Activated naive CD8-positive, alpha-beta T cell (primary cell): ENCODE measurements around the gene SLC38A10.
"Not testable (repeated sequence)": the region's sequence is repeated elsewhere in the genome, so short reads cannot be mapped to it uniquely, and the experiment has no call there.

Experiments used
- H3K27ac Mint-ChIP-seq: one replicate; pipeline ENCODE4 v1.8.0; 2021; ENCODE audit warnings: mixed read lengths
- H3K27me3 Mint-ChIP-seq: one replicate; pipeline ENCODE4 v1.8.0; 2021; ENCODE audit warnings: mixed read lengths
- H3K36me3 Mint-ChIP-seq: one replicate; pipeline ENCODE4 v1.8.0; 2021; ENCODE audit warnings: mixed read lengths
- H3K4me1 Mint-ChIP-seq: one replicate; pipeline ENCODE4 v1.8.0; 2021; ENCODE audit warnings: low read depth, mixed read lengths
- H3K4me3 Mint-ChIP-seq: one replicate; pipeline ENCODE4 v1.8.0; 2021; ENCODE audit warnings: mild to moderate bottlenecking, mixed read lengths
- H3K9me3 Mint-ChIP-seq: one replicate; pipeline ENCODE4 v1.8.0; 2021; ENCODE audit warnings: low read depth, mixed read lengths

Gene SLC38A10

GRCh38 chr17:81234506-81234855 is 60.6 kb downstream of the SLC38A10 start:
- Mint-ChIP-seq H3K4me3 (no peak overlapping the region), H3K36me3 (peaks cover 8% of the 10 kb centered on the region), H3K9me3 (no peaks in the 10 kb centered on the region), H3K4me1 (peaks cover 21% of the 10 kb centered on the region), H3K27me3 (no peaks in the 10 kb centered on the region), H3K27ac (no peak overlapping the region)

GRCh38 chr17:81233811-81234505 is 61.1 kb downstream of the SLC38A10 start:
- Mint-ChIP-seq H3K9me3 (no peaks in the 10 kb centered on the region), H3K4me1 (peaks cover 19% of the 10 kb centered on the region), H3K36me3 (peaks cover 8% of the 10 kb centered on the region), H3K27me3 (no peaks in the 10 kb centered on the region), H3K4me3 (no peak overlapping the region), H3K27ac (no peak overlapping the region)

- H3K9me3 Mint-ChIP-seq, result no peaks in the 10 kb centered on the region
- peaks cover 8% of the 10 kb centered on the region for H3K36me3 Mint-ChIP-seq
- no peak overlapping the region for H3K4me3 Mint-ChIP-seq
- peaks cover 19% of the 10 kb centered on the region for H3K4me1 Mint-ChIP-seq
- no peak overlapping the region for H3K27ac Mint-ChIP-seq
- no peaks in the 10 kb centered on the region for H3K27me3 Mint-ChIP-seq
These were observed 61.8 kb downstream of the SLC38A10 start for GRCh38 chr17:81233316-81233715.

- peaks cover 8% of the 10 kb centered on the region for H3K36me3 Mint-ChIP-seq
- H3K4me3 Mint-ChIP-seq, result no peak overlapping the region
- H3K27ac Mint-ChIP-seq, result no peak overlapping the region
- H3K27me3 Mint-ChIP-seq, result no peaks in the 10 kb centered on the region
- H3K9me3 Mint-ChIP-seq, result no peaks in the 10 kb centered on the region
- H3K4me1 Mint-ChIP-seq, result peaks cover 18% of the 10 kb centered on the region
These were observed 62.4 kb downstream of the SLC38A10 start for GRCh38 chr17:81232616-81233241.

- Mint-ChIP-seq H3K27ac (no peak overlapping the region), H3K4me3 (no peak overlapping the region), H3K9me3 (no peaks in the 10 kb centered on the region), H3K36me3 (peaks cover 8% of the 10 kb centered on the region), H3K4me1 (peaks cover 12% of the 10 kb centered on the region), H3K27me3 (no peaks in the 10 kb centered on the region)
These were observed 63.1 kb downstream of the SLC38A10 start for GRCh38 chr17:81231766-81232581.

- Mint-ChIP-seq H3K27me3 (no peaks in the 10 kb centered on the region), H3K27ac (no peak overlapping the region), H3K4me3 (no peak overlapping the region), H3K4me1 (peaks cover 11% of the 10 kb centered on the region), H3K36me3 (peaks cover 8% of the 10 kb centered on the region), H3K9me3 (no peaks in the 10 kb centered on the region)
These were observed 63.9 kb downstream of the SLC38A10 start for GRCh38 chr17:81231121-81231645.

GRCh38 chr17:81230043-81230820 is 64.9 kb downstream of the SLC38A10 start:
- Mint-ChIP-seq H3K27me3 (no peaks in the 10 kb centered on the region), H3K4me3 (no peak overlapping the region), H3K9me3 (no peaks in the 10 kb centered on the region), H3K4me1 (peaks cover 9% of the 10 kb centered on the region), H3K27ac (no peak overlapping the region), H3K36me3 (peaks cover 8% of the 10 kb centered on the region)

- Mint-ChIP-seq H3K27me3 (no peaks in the 10 kb centered on the region), H3K9me3 (no peaks in the 10 kb centered on the region), H3K4me3 (no peak overlapping the region), H3K27ac (no peak overlapping the region), H3K4me1 (peaks cover 5% of the 10 kb centered on the region), H3K36me3 (peaks cover 8% of the 10 kb centered on the region)
These were observed 65.5 kb downstream of the SLC38A10 start for GRCh38 chr17:81229666-81229920.

GRCh38 chr17:81228834-81229665 is 66.1 kb downstream of the SLC38A10 start:
- Mint-ChIP-seq H3K27ac (no peak overlapping the region), H3K36me3 (peaks cover 8% of the 10 kb centered on the region), H3K9me3 (no peaks in the 10 kb centered on the region), H3K4me1 (peaks cover 4% of the 10 kb centered on the region), H3K4me3 (no peak overlapping the region), H3K27me3 (no peaks in the 10 kb centered on the region)

GRCh38 chr17:81228420-81228819 is 66.7 kb downstream of the SLC38A10 start:
- Mint-ChIP-seq H3K4me3 (no peak overlapping the region), H3K27ac (no peak overlapping the region), H3K27me3 (no peaks in the 10 kb centered on the region)

GRCh38 chr17:81227630-81228029 is 67.5 kb downstream of the SLC38A10 start:
- not testable (repeated sequence) for H3K9me3 Mint-ChIP-seq, H3K4me3 Mint-ChIP-seq, H3K36me3 Mint-ChIP-seq, H3K27me3 Mint-ChIP-seq
- peaks cover 11% of the 10 kb centered on the region for H3K4me1 Mint-ChIP-seq
- peak overlapping the region; percentile 18 for H3K27ac Mint-ChIP-seq

More at GRCh38 chr17:81228420-81228819, 66.7 kb downstream of the SLC38A10 start:
- Mint-ChIP-seq H3K9me3 (no peaks in the 10 kb centered on the region), H3K36me3 (peaks cover 8% of the 10 kb centered on the region), H3K4me1 (peaks cover 11% of the 10 kb centered on the region)

GRCh38 chr17:81223762-81224130 is 71.4 kb downstream of the SLC38A10 start:
- no peaks in the 10 kb centered on the region for H3K9me3 Mint-ChIP-seq
- H3K27ac Mint-ChIP-seq, result peak overlapping the region; percentile 86
- H3K36me3 Mint-ChIP-seq, result no peaks in the 10 kb centered on the region
- no peaks in the 10 kb centered on the region for H3K27me3 Mint-ChIP-seq
- peaks cover 14% of the 10 kb centered on the region for H3K4me1 Mint-ChIP-seq
- peak overlapping the region; percentile 82 for H3K4me3 Mint-ChIP-seq

GRCh38 chr17:81222906-81223761 is 72.0 kb downstream of the SLC38A10 start, which contains the start of gene CEP131:
CEP131 (minus strand) TSS chr17:81222965; CDS start chr17:81220056, 2,909 bp downstream.
- H3K9me3 Mint-ChIP-seq, result no peaks in the 10 kb centered on the region
- peak within 1 kb of the TSS; percentile 82 for H3K4me3 Mint-ChIP-seq
- peak within 1 kb of the TSS; percentile 86 for H3K27ac Mint-ChIP-seq
- H3K36me3 Mint-ChIP-seq, result no peaks in the 10 kb centered on the region
- H3K4me1 Mint-ChIP-seq, result peaks cover 14% of the 10 kb centered on the region
- H3K27me3 Mint-ChIP-seq, result no peaks in the 10 kb centered on the region
